A673 (cell line): ENCODE data around the gene ADSL. TPM values are rescaled to one million over a fixed set of nuclear protein-coding genes. Genes with fewer than 3 reads are reported as not detected.

Source experiments
- BruUV-seq: library from RNA; stranded (reverse); fragments of 400-500 nt; replicated peaks from 2 replicates; lab custom pipeline; 2021; lab: Mats Ljungman, UMichigan
- CTCF ChIA-PET: fragments of 300-600 bp; sonication (Branson Sonifier 250); formaldehyde crosslinking; loops from one replicate; lab custom pipeline; 2022; ENCODE audit warnings: antibody characterized with exemption; lab: Charles Lee
- POLR2A ChIA-PET: fragments of 300-600 bp; sonication (Branson Sonifier 250); formaldehyde crosslinking; loops from one replicate; lab custom pipeline; 2022; ENCODE audit warnings: antibody characterized with exemption; ENCODE audit not compliant: low non-redundant PET; lab: Charles Lee
- DNase-seq: peaks from one replicate; pipeline ENCODE4 v3.0.0-alpha.2; 2015; ENCODE audit warnings: low spot score
- H3K27ac ChIP-seq: fragments of 200-600 bp; sonication (generic); 2 replicates; pipeline ENCODE4 v1.5.1; 2016; ENCODE audit warnings: mixed run types, low read depth, mild to moderate bottlenecking, mixed read lengths, antibody characterized with exemption, low read length; ENCODE audit not compliant: poor library complexity, severe bottlenecking
- H3K27me3 ChIP-seq: fragments of 200-600 bp; sonication (generic); replicated peaks from 2 replicates; pipeline ENCODE4 v1.6.1; 2017; ENCODE audit warnings: mixed run types, low read depth, mild to moderate bottlenecking, mixed read lengths, antibody characterized with exemption, low read length; ENCODE audit not compliant: insufficient read depth, poor library complexity
- H3K36me3 ChIP-seq: fragments of 200-600 bp; sonication (generic); 2 replicates; pipeline ENCODE4 v1.6.1; 2016; ENCODE audit warnings: mixed run types, mild to moderate bottlenecking, mixed read lengths, antibody characterized with exemption, low read length; ENCODE audit not compliant: insufficient read depth, poor library complexity, severe bottlenecking
- H3K4me1 ChIP-seq: fragments of 200-600 bp; sonication (generic); 2 replicates; pipeline ENCODE4 v1.6.1; 2017; ENCODE audit warnings: mixed run types, mild to moderate bottlenecking, mixed read lengths, antibody characterized with exemption, low read length; ENCODE audit not compliant: insufficient read depth, poor library complexity, severe bottlenecking
- H3K4me3 ChIP-seq: fragments of 200-600 bp; sonication (generic); 2 replicates; pipeline ENCODE4 v1.5.1; 2016; ENCODE audit warnings: low read depth, mixed run types, mild to moderate bottlenecking, mixed read lengths, low read length; ENCODE audit not compliant: poor library complexity, severe bottlenecking
- H3K9me3 ChIP-seq: fragments of 200-600 bp; sonication (generic); 2 replicates; pipeline ENCODE4 v1.6.1; 2016; ENCODE audit warnings: mixed run types, low read depth, mild to moderate bottlenecking, mixed read lengths, antibody characterized with exemption, low read length; ENCODE audit not compliant: poor library complexity, severe bottlenecking
- EZH2 ChIP-seq: fragments of 200-600 bp; sonication (generic); IDR thresholded peaks from 2 replicates; pipeline ENCODE4 v1.6.1; 2017; ENCODE audit warnings: borderline replicate concordance, low read depth, mild to moderate bottlenecking, mixed read lengths, antibody characterized with exemption, low read length; ENCODE audit not compliant: poor library complexity, severe bottlenecking
- intact Hi-C: fragments of 100-400 bp; cut with micrococcal nuclease; formaldehyde crosslinking; loops from one replicate; pipeline ENCODE4 v1.10.0; 2022; ENCODE audit not compliant: unreplicated experiment
- total RNA-seq: library from RNA; stranded (reverse); gene quantifications from 2 replicates; pipeline ENCODE4 v1.2.3, GENCODE V29; 2021
- TF ChIP-seq, protein P1 (sequence below): fragments of 300-800, 200-600 bp; sonication (generic); conservative IDR thresholded peaks from 2 replicates; pipeline ENCODE4 v1.5.1; 2017; ENCODE audit warnings: low read depth, mild to moderate bottlenecking, antibody characterized with exemption, low read length, moderate library complexity, mixed read lengths

Gene ADSL
- total RNA-seq, 1 experiment from 2014 or later: 133 TPM

DNA sequence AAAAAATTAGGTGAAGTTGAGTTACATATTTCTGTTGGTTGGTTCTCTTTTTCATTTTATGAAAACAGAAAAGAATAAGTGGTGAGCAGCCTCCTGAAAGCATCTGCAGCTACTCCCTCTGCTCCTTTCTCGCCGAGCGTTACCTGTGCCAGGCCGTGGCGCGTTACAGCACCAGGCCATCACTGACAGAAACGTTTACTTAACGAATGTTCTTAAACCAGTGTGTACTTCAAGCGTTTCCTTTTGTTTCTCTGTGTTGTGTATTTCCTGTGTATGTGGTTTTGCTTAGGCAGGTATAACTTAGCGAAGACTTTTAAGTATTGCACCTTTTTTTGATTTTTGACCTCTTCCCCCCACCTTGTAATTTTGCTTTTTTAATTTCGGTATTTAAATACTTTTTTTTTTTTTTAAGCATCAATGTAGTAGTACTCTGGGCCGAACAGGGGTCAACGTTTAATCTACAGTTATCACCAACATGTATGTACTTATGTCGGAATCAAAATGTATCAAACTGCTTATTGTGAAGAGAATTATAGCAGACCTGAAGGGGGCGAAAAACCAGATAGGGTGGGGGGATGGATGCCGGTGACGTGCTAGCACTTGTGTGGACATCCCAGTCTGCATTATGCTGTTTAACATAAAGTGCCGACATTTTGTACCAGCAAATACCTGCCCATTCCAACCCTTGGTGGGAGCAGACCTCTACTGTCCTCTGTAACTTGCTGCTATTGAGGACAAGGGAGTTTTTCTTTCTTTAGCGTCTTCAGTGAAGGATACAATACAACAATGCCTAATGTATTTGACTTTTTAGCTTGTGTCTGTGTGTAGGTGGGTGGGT is 21.6 kb upstream of the ADSL start:
- no peaks in the 10 kb centered on the region for H3K4me1 ChIP-seq
- ChIA-PET CTCF (no interaction called here), POLR2A (no interaction called here)

DNA sequence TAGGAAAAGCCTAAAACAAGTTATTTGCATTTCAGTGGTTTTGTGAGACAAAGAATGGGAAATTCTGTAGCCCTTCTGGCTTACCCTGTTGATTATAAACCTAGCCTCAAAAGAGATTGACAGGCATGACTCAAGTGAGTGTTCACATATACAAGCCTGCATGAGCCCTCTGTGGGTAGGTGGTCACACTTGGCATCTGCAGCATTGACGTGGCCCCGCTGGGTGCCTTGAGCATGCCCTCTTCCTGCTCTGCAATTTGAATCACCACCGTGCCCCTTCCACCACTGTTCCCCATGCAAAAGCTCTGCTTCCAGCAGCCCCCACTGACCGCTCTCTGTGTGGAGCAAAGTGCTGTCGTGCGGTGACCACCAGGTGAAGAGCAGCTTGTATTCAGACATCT is 21.0 kb upstream of the ADSL start:
- intact Hi-C loops: no loop called here
- BruUV-seq: no TSS peak
- Histone ChIP-seq H3K36me3 (peaks cover 28% of the 10 kb centered on the region), H3K9me3 (no peaks in the 10 kb centered on the region), H3K4me1 (no peaks in the 10 kb centered on the region), H3K27ac (no peak overlapping the region), H3K4me3 (no peak overlapping the region), H3K27me3 (no peaks in the 10 kb centered on the region)
- DNase-seq: no peak
- POLR2A ChIA-PET: no interaction called here
- CTCF ChIA-PET: no interaction called here
- TF ChIP-seq, protein P1, sequence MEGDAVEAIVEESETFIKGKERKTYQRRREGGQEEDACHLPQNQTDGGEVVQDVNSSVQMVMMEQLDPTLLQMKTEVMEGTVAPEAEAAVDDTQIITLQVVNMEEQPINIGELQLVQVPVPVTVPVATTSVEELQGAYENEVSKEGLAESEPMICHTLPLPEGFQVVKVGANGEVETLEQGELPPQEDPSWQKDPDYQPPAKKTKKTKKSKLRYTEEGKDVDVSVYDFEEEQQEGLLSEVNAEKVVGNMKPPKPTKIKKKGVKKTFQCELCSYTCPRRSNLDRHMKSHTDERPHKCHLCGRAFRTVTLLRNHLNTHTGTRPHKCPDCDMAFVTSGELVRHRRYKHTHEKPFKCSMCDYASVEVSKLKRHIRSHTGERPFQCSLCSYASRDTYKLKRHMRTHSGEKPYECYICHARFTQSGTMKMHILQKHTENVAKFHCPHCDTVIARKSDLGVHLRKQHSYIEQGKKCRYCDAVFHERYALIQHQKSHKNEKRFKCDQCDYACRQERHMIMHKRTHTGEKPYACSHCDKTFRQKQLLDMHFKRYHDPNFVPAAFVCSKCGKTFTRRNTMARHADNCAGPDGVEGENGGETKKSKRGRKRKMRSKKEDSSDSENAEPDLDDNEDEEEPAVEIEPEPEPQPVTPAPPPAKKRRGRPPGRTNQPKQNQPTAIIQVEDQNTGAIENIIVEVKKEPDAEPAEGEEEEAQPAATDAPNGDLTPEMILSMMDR: no peak
- TF ChIP-seq EZH2: no peak

More for the DNA sequence above, 21.6 kb upstream of the ADSL start:
- TF ChIP-seq, protein P1: no peak
- no peak for TF ChIP-seq EZH2
- intact Hi-C loops: no loop called here
- H3K4me3 ChIP-seq: no peak overlapping the region
- no peaks in the 10 kb centered on the region for H3K27me3 ChIP-seq
- no peak for DNase-seq
- H3K27ac ChIP-seq: no peak overlapping the region
- peaks cover 28% of the 10 kb centered on the region for H3K36me3 ChIP-seq
- no peaks in the 10 kb centered on the region for H3K9me3 ChIP-seq
- BruUV-seq: no TSS peak

GRCh38 chr22:40326905-40327735 is 19.2 kb upstream of the ADSL start:
- H3K4me3 ChIP-seq: no peak overlapping the region
- H3K27me3 ChIP-seq: no peaks in the 10 kb centered on the region
- H3K9me3 ChIP-seq: no peaks in the 10 kb centered on the region
- peaks cover 17% of the 10 kb centered on the region for H3K36me3 ChIP-seq
- H3K4me1 ChIP-seq: peaks cover 7% of the 10 kb centered on the region
- TF ChIP-seq, protein P1: no peak
- TF ChIP-seq EZH2: no peak
- BruUV-seq: no TSS peak
- intact Hi-C loops: no loop called here
- no peak for DNase-seq
- no peak overlapping the region for H3K27ac ChIP-seq
- POLR2A ChIA-PET: no interaction called here
- CTCF ChIA-PET: no interaction called here
